Activated T-helper 1 cell treated with anti-CD3 and anti-CD28 coated beads, Interleukin-12 subunit alpha, Interleukin-12 subunit beta, Interleukin-2, Interleukin-4 antibody, amounts not matched to agents 30 ng/mL and 10 ng/mL and 1 ng/mL, durations not matched to agents 14 hours and 24 hours and 36 hours (primary cell): ENCODE data around the gene EPHB2. TPM values are rescaled to one million over a fixed set of nuclear protein-coding genes. Genes with fewer than 3 reads are reported as not detected.

Experiments used
- DNase-seq: peaks from one replicate; pipeline ENCODE4 v3.0.0; 2021; ENCODE audit warnings: low spot score
- H3K27ac Mint-ChIP-seq: one replicate; pipeline ENCODE4 v1.8.0; 2021; ENCODE audit warnings: mild to moderate bottlenecking, mixed read lengths
- H3K27me3 Mint-ChIP-seq: one replicate; pipeline ENCODE4 v1.8.0; 2022; ENCODE audit warnings: mild to moderate bottlenecking, moderate library complexity, mixed read lengths; ENCODE audit not compliant: insufficient read depth
- H3K36me3 Mint-ChIP-seq: one replicate; pipeline ENCODE4 v1.8.0; 2021; ENCODE audit warnings: low read depth, mixed read lengths
- H3K4me1 Mint-ChIP-seq: one replicate; pipeline ENCODE4 v1.8.0; 2021; ENCODE audit warnings: low read depth, mixed read lengths
- H3K4me3 Mint-ChIP-seq: one replicate; pipeline ENCODE4 v1.8.0; 2021; ENCODE audit warnings: mild to moderate bottlenecking, moderate library complexity, mixed read lengths
- H3K9me3 Mint-ChIP-seq: one replicate; pipeline ENCODE4 v1.8.0; 2021; ENCODE audit warnings: mixed read lengths
- intact Hi-C: fragments of 100-400 bp; cut with micrococcal nuclease; formaldehyde crosslinking; loops from one replicate; pipeline ENCODE4 v1.15.1; 2024
- total RNA-seq: library from RNA; stranded (reverse); gene quantifications from 2 replicates; pipeline ENCODE4 v1.2.3, GENCODE V29; 2022

EPHB2 gene
- total RNA-seq, 1 donor from 2014 or later, result not detected

GRCh38 chr1:22786719-22787489 is 76.3 kb downstream of the EPHB2 start:
- H3K4me1 Mint-ChIP-seq, result no peaks in the 10 kb centered on the region
- intact Hi-C loops, result no loop called here
- DNase-seq, result no peak
- H3K36me3 Mint-ChIP-seq, result no peaks in the 10 kb centered on the region
- no peak overlapping the region for H3K4me3 Mint-ChIP-seq
- H3K9me3 Mint-ChIP-seq, result no peaks in the 10 kb centered on the region
- H3K27ac Mint-ChIP-seq, result no peak overlapping the region
- peaks cover 18% of the 10 kb centered on the region for H3K27me3 Mint-ChIP-seq

GRCh38 chr1:22787636-22788035 is 77.0 kb downstream of the EPHB2 start:
- H3K9me3 Mint-ChIP-seq, result no peaks in the 10 kb centered on the region
- H3K4me1 Mint-ChIP-seq, result no peaks in the 10 kb centered on the region
- peaks cover 18% of the 10 kb centered on the region for H3K27me3 Mint-ChIP-seq
- H3K27ac Mint-ChIP-seq, result no peak overlapping the region
- no peak overlapping the region for H3K4me3 Mint-ChIP-seq
- intact Hi-C loops, result no loop called here
- no peak for DNase-seq
- H3K36me3 Mint-ChIP-seq, result no peaks in the 10 kb centered on the region

- H3K4me1 Mint-ChIP-seq, result no peaks in the 10 kb centered on the region
Measured at GRCh38 chr1:22788254-22788661, 77.6 kb downstream of the EPHB2 start.

GRCh38 chr1:22789356-22789994 is 78.8 kb downstream of the EPHB2 start:
- intact Hi-C loops, result no loop called here
- Mint-ChIP-seq H3K9me3 (no peaks in the 10 kb centered on the region), H3K36me3 (no peaks in the 10 kb centered on the region), H3K27me3 (peaks cover 18% of the 10 kb centered on the region), H3K4me1 (no peaks in the 10 kb centered on the region), H3K27ac (no peak overlapping the region), H3K4me3 (no peak overlapping the region)
- DNase-seq, result no peak

More at GRCh38 chr1:22788254-22788661, 77.6 kb downstream of the EPHB2 start:
- Mint-ChIP-seq H3K27ac (no peak overlapping the region), H3K4me3 (no peak overlapping the region), H3K36me3 (no peaks in the 10 kb centered on the region), H3K27me3 (peaks cover 18% of the 10 kb centered on the region), H3K9me3 (no peaks in the 10 kb centered on the region)
- DNase-seq, result no peak
- intact Hi-C loops, result no loop called here

GRCh38 chr1:22790232-22791008 is 79.8 kb downstream of the EPHB2 start:
- Mint-ChIP-seq H3K4me1 (no peaks in the 10 kb centered on the region), H3K4me3 (no peak overlapping the region), H3K27me3 (peaks cover 18% of the 10 kb centered on the region), H3K9me3 (no peaks in the 10 kb centered on the region), H3K36me3 (no peaks in the 10 kb centered on the region), H3K27ac (no peak overlapping the region)
- DNase-seq, result no peak
- intact Hi-C loops, result no loop called here

GRCh38 chr1:22791831-22792347 is 81.2 kb downstream of the EPHB2 start:
- no peaks in the 10 kb centered on the region for H3K4me1 Mint-ChIP-seq
- H3K27ac Mint-ChIP-seq, result no peak overlapping the region
- H3K27me3 Mint-ChIP-seq, result peaks cover 16% of the 10 kb centered on the region
- H3K9me3 Mint-ChIP-seq, result no peaks in the 10 kb centered on the region
- no peak for DNase-seq
- no peaks in the 10 kb centered on the region for H3K36me3 Mint-ChIP-seq
- intact Hi-C loops, result no loop called here
- no peak overlapping the region for H3K4me3 Mint-ChIP-seq

- Mint-ChIP-seq H3K9me3 (no peaks in the 10 kb centered on the region), H3K4me1 (no peaks in the 10 kb centered on the region), H3K36me3 (no peaks in the 10 kb centered on the region), H3K27ac (no peak overlapping the region), H3K27me3 (peaks cover 9% of the 10 kb centered on the region), H3K4me3 (no peak overlapping the region)
- no peak for DNase-seq
- intact Hi-C loops, result no loop called here
Measured at GRCh38 chr1:22792396-22793160, 81.9 kb downstream of the EPHB2 start.

- Mint-ChIP-seq H3K4me3 (no peak overlapping the region), H3K4me1 (no peaks in the 10 kb centered on the region), H3K27ac (no peak overlapping the region), H3K9me3 (no peaks in the 10 kb centered on the region), H3K27me3 (peaks cover 6% of the 10 kb centered on the region), H3K36me3 (no peaks in the 10 kb centered on the region)
- DNase-seq, result no peak
- intact Hi-C loops, result no loop called here
Measured at GRCh38 chr1:22793647-22794046, 83.0 kb downstream of the EPHB2 start.

GRCh38 chr1:22794647-22795365 is 84.2 kb downstream of the EPHB2 start:
- Mint-ChIP-seq H3K4me1 (no peaks in the 10 kb centered on the region), H3K27ac (no peak overlapping the region), H3K9me3 (no peaks in the 10 kb centered on the region), H3K36me3 (no peaks in the 10 kb centered on the region), H3K27me3 (peaks cover 6% of the 10 kb centered on the region), H3K4me3 (no peak overlapping the region)
- DNase-seq, result no peak
- intact Hi-C loops, result no loop called here

GRCh38 chr1:22795366-22795714 is 84.7 kb downstream of the EPHB2 start:
- no peaks in the 10 kb centered on the region for H3K36me3 Mint-ChIP-seq
- H3K27me3 Mint-ChIP-seq, result peaks cover 6% of the 10 kb centered on the region
- H3K27ac Mint-ChIP-seq, result no peak overlapping the region
- intact Hi-C loops, result no loop called here
- no peaks in the 10 kb centered on the region for H3K9me3 Mint-ChIP-seq
- no peaks in the 10 kb centered on the region for H3K4me1 Mint-ChIP-seq
- no peak for DNase-seq
- no peak overlapping the region for H3K4me3 Mint-ChIP-seq

GRCh38 chr1:22796642-22797041 is 86.0 kb downstream of the EPHB2 start:
- no peaks in the 10 kb centered on the region for H3K36me3 Mint-ChIP-seq
- no peaks in the 10 kb centered on the region for H3K4me1 Mint-ChIP-seq
- peaks cover 3% of the 10 kb centered on the region for H3K27me3 Mint-ChIP-seq
- intact Hi-C loops, result no loop called here
- H3K4me3 Mint-ChIP-seq, result no peak overlapping the region
- no peak for DNase-seq
- H3K27ac Mint-ChIP-seq, result no peak overlapping the region
- no peaks in the 10 kb centered on the region for H3K9me3 Mint-ChIP-seq

GRCh38 chr1:22798083-22798482 is 87.4 kb downstream of the EPHB2 start:
- DNase-seq, result no peak
- Mint-ChIP-seq H3K36me3 (no peaks in the 10 kb centered on the region), H3K27ac (no peak overlapping the region), H3K9me3 (no peaks in the 10 kb centered on the region), H3K4me1 (no peaks in the 10 kb centered on the region), H3K27me3 (peaks cover 3% of the 10 kb centered on the region), H3K4me3 (no peak overlapping the region)
- intact Hi-C loops, result no loop called here
